Neural progenitor cell (in vitro differentiated cells): ENCODE data around the gene ABL1. TPM values are rescaled to one million over a fixed set of nuclear protein-coding genes. Genes with fewer than 3 reads are reported as not detected.
A peak's percentile ranks its signal among the peaks of the same experiment; 100 is the strongest.

ENCODE experiments used
- DNase-seq: peaks from one replicate; pipeline ENCODE4 v3.0.0-alpha.2; 2016; ENCODE audit warnings: low spot score
- H2AFZ ChIP-seq: fragments of 200-600 bp; sonication (generic); replicated peaks from 2 replicates; pipeline ENCODE4 v1.6.1; 2016; ENCODE audit warnings: antibody characterized with exemption
- H3F3A ChIP-seq: fragments of 200-600 bp; sonication (generic); 2 replicates; pipeline ENCODE4 v1.6.1; 2016; ENCODE audit warnings: antibody characterized with exemption, low read depth
- H3K27ac ChIP-seq: fragments of 200-600 bp; sonication (generic); 2 replicates; pipeline ENCODE4 v1.5.1; 2016; ENCODE audit warnings: mild to moderate bottlenecking
- H3K27me3 ChIP-seq: fragments of 200-600 bp; sonication (generic); 2 replicates; pipeline ENCODE4 v1.6.1; 2016; ENCODE audit warnings: mild to moderate bottlenecking, moderate library complexity
- H3K36me3 ChIP-seq: fragments of 200-600 bp; sonication (generic); 2 replicates; pipeline ENCODE4 v1.5.1; 2016
- H3K4me1 ChIP-seq: fragments of 200-600 bp; sonication (generic); 2 replicates; pipeline ENCODE4 v1.6.1; 2016; ENCODE audit warnings: mixed run types
- H3K4me2 ChIP-seq: fragments of 200-600 bp; sonication (generic); 2 replicates; pipeline ENCODE4 v1.6.1; 2016
- H3K4me3 ChIP-seq: fragments of 200-600 bp; sonication (generic); 2 replicates; pipeline ENCODE4 v1.5.1; 2016
- H3K79me2 ChIP-seq: fragments of 200-600 bp; sonication (generic); 2 replicates; pipeline ENCODE4 v1.6.1; 2016; ENCODE audit warnings: low read depth
- H3K9ac ChIP-seq: fragments of 200-600 bp; sonication (generic); 2 replicates; pipeline ENCODE4 v1.6.1; 2016
- H3K9me3 ChIP-seq: fragments of 200-600 bp; sonication (generic); 2 replicates; pipeline ENCODE4 v1.5.1; 2016; ENCODE audit warnings: low read depth
- H4K20me1 ChIP-seq: fragments of 200-600 bp; sonication (generic); 2 replicates; pipeline ENCODE4 v1.6.1; 2016; ENCODE audit warnings: low read depth
- H3K27ac Mint-ChIP-seq: 3 replicates; pipeline ENCODE4 v1.8.0; 2021; ENCODE audit warnings: mixed read lengths
- H3K27me3 Mint-ChIP-seq: 2 replicates; pipeline ENCODE4 v1.8.0; 2022; ENCODE audit warnings: low read depth, mild to moderate bottlenecking, inconsistent platforms, moderate library complexity, mixed read lengths; ENCODE audit not compliant: insufficient read depth
- H3K36me3 Mint-ChIP-seq: 3 replicates; pipeline ENCODE4 v1.8.0; 2021; ENCODE audit warnings: mixed read lengths
- H3K4me1 Mint-ChIP-seq: 3 replicates; pipeline ENCODE4 v1.8.0; 2021; ENCODE audit warnings: mixed read lengths
- H3K4me3 Mint-ChIP-seq: 3 replicates; pipeline ENCODE4 v1.8.0; 2021; ENCODE audit warnings: mild to moderate bottlenecking, moderate library complexity, mixed read lengths
- H3K9me3 Mint-ChIP-seq: 3 replicates; pipeline ENCODE4 v1.8.0; 2020; ENCODE audit warnings: mixed read lengths
- EZH2 ChIP-seq: fragments of 200-600 bp; sonication (generic); IDR thresholded peaks from 2 replicates; pipeline ENCODE4 v1.6.1; 2017; ENCODE audit warnings: antibody characterized with exemption, mild to moderate bottlenecking, moderate library complexity
- EZH2phosphoT487 ChIP-seq: fragments of 200-600 bp; sonication (generic); IDR thresholded peaks from 2 replicates; pipeline ENCODE4 v1.6.1; 2017; ENCODE audit warnings: antibody characterized with exemption
- total RNA-seq: library from RNA; depleted of rRNA; stranded (reverse); fragments of >200 nt; gene quantifications from 2 replicates; pipeline ENCODE4 v1.2.3, GENCODE V29; 2015; ENCODE audit warnings: low replicate concordance
- TF ChIP-seq, protein P1 (sequence below): fragments of 200-600 bp; sonication (generic); IDR thresholded peaks from 2 replicates; pipeline ENCODE4 v1.5.1; 2017; ENCODE audit warnings: antibody characterized with exemption, mild to moderate bottlenecking

Gene ABL1
- total RNA-seq, 1 donor from 2014 or later: 38.4 TPM

- Mint-ChIP-seq H3K4me1 (peaks cover 40% of the 10 kb centered on the region), H3K9me3 (peaks cover 3% of the 10 kb centered on the region), H3K4me3 (no peak overlapping the region), H3K36me3 (no peaks in the 10 kb centered on the region), H3K27me3 (peaks cover 39% of the 10 kb centered on the region), H3K27ac (no peak overlapping the region)
- peaks cover 29% of the 10 kb centered on the region for H3K27me3 ChIP-seq
- H3K9ac ChIP-seq: no peak overlapping the region
- H3K4me2 ChIP-seq: no peak overlapping the region
- H4K20me1 ChIP-seq: peaks cover 29% of the 10 kb centered on the region
- no peaks in the 10 kb centered on the region for H3K79me2 ChIP-seq
- H3K36me3 ChIP-seq: no peaks in the 10 kb centered on the region
- no peaks in the 10 kb centered on the region for H3K9me3 ChIP-seq
- no peak overlapping the region for H3K27ac ChIP-seq
- no peak overlapping the region for H3K4me3 ChIP-seq
- no peak for DNase-seq
- H3F3A ChIP-seq: peaks cover 54% of the 10 kb centered on the region
- no peak overlapping the region for H2AFZ ChIP-seq
- no peak for TF ChIP-seq EZH2
- TF ChIP-seq, protein P1, sequence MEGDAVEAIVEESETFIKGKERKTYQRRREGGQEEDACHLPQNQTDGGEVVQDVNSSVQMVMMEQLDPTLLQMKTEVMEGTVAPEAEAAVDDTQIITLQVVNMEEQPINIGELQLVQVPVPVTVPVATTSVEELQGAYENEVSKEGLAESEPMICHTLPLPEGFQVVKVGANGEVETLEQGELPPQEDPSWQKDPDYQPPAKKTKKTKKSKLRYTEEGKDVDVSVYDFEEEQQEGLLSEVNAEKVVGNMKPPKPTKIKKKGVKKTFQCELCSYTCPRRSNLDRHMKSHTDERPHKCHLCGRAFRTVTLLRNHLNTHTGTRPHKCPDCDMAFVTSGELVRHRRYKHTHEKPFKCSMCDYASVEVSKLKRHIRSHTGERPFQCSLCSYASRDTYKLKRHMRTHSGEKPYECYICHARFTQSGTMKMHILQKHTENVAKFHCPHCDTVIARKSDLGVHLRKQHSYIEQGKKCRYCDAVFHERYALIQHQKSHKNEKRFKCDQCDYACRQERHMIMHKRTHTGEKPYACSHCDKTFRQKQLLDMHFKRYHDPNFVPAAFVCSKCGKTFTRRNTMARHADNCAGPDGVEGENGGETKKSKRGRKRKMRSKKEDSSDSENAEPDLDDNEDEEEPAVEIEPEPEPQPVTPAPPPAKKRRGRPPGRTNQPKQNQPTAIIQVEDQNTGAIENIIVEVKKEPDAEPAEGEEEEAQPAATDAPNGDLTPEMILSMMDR: no peak
- peaks cover 32% of the 10 kb centered on the region for H3K4me1 ChIP-seq
Observed at GRCh38 chr9:130934246-130934645, 99.2 kb downstream of the ABL1 start.

DNA sequence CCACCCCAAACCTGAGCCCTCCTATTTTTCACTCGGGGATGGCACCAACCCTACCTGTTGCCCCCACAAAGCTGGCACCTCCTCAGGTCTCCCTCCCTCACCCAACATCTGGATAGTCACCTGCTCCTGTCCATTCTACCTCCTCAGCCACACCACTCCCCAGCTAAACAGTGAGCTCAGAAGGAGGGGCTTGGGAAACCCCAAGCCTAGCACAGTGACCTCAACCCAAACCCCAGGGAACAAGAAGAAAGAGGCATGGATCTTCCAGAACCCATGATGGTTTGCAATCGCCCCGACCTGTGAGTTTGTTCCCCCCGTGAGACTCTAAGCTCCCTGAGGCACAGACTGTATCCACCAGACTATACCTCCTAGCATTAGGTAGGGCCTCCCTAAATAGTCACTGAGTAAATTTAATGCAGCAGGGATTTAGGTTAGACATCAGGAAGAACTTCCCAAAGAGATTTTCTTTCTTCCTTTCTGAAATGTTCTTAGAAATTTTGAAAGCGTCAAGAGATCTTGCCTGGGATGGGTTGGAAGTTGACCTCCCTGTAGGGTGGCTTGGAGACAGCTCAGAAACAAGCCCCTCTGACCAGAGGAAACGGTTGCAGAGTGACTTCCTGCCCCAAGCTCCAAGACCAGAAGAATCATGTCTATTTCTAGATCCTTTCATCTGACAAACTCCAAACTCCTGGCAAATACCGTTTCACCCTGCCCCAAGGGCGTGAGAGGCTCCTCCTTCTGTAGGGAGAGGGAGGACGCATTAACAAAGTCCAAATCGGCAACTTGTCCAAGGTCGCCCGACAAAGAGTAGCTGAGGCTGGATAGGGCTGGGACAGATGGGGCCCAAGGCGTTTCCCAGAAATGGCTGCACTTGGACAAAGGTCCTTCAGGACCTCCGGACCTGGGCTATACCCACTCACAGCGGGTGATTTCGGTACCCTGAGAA lies 99.9 kb downstream of the ABL1 start:
- Histone ChIP-seq H3K4me1 (peaks cover 33% of the 10 kb centered on the region), H3K4me3 (no peak overlapping the region), H3K27me3 (peaks cover 36% of the 10 kb centered on the region), H3K79me2 (no peaks in the 10 kb centered on the region), H3K9ac (no peak overlapping the region), H3K4me2 (no peak overlapping the region), H2AFZ (no peak overlapping the region), H4K20me1 (peaks cover 32% of the 10 kb centered on the region), H3K9me3 (no peaks in the 10 kb centered on the region), H3F3A (peaks cover 61% of the 10 kb centered on the region), H3K27ac (no peak overlapping the region), H3K36me3 (no peaks in the 10 kb centered on the region)
- H3K36me3 Mint-ChIP-seq: no peaks in the 10 kb centered on the region
- peaks cover 39% of the 10 kb centered on the region for H3K27me3 Mint-ChIP-seq
- peaks cover 40% of the 10 kb centered on the region for H3K4me1 Mint-ChIP-seq
- peak overlapping the region; percentile 52 for H3K4me3 Mint-ChIP-seq
- DNase-seq: no peak
- TF ChIP-seq EZH2 (no peak), EZH2phosphoT487 (no peak)
- TF ChIP-seq, protein P1: no peak
- peaks cover 3% of the 10 kb centered on the region for H3K9me3 Mint-ChIP-seq
- no peak overlapping the region for H3K27ac Mint-ChIP-seq

- no peak for DNase-seq
- Histone ChIP-seq H4K20me1 (peaks cover 40% of the 10 kb centered on the region), H3K9ac (no peak overlapping the region), H3F3A (peaks cover 69% of the 10 kb centered on the region), H2AFZ (no peak overlapping the region), H3K79me2 (no peaks in the 10 kb centered on the region), H3K4me1 (peaks cover 38% of the 10 kb centered on the region), H3K27me3 (peaks cover 44% of the 10 kb centered on the region), H3K27ac (no peak overlapping the region), H3K36me3 (no peaks in the 10 kb centered on the region), H3K4me2 (peak overlapping the region; percentile 58), H3K9me3 (no peaks in the 10 kb centered on the region), H3K4me3 (no peak overlapping the region)
- peaks cover 3% of the 10 kb centered on the region for H3K9me3 Mint-ChIP-seq
- H3K36me3 Mint-ChIP-seq: no peaks in the 10 kb centered on the region
- H3K27me3 Mint-ChIP-seq: peaks cover 43% of the 10 kb centered on the region
- no peak overlapping the region for H3K27ac Mint-ChIP-seq
- TF ChIP-seq EZH2phosphoT487: no peak
- TF ChIP-seq, protein P1: no peak
- no peak for TF ChIP-seq EZH2
- peaks cover 43% of the 10 kb centered on the region for H3K4me1 Mint-ChIP-seq
- H3K4me3 Mint-ChIP-seq: peak overlapping the region; percentile 43
Observed at GRCh38 chr9:130935648-130936271, 100.7 kb downstream of the ABL1 start.
